HepG2 (cell line): ENCODE measurements around the gene NDUFB8. TPM values are rescaled to one million over a fixed set of nuclear protein-coding genes. Genes with fewer than 3 reads are reported as not detected.

ENCODE experiments used
- DNMT1 ChIP-seq: sonication (generic); formaldehyde crosslinking; IDR thresholded peaks from 2 replicates; pipeline ENCODE4 v1.5.1; 2020; ENCODE audit warnings: mild to moderate bottlenecking, missing genetic modification reagents
- GPBP1L1 ChIP-seq: sonication (generic); formaldehyde crosslinking; IDR thresholded peaks from 2 replicates; pipeline ENCODE4 v1.5.0; 2020; ENCODE audit warnings: mild to moderate bottlenecking, missing genetic modification reagents
- JUND ChIP-seq: sonication (generic); formaldehyde crosslinking; IDR thresholded peaks from 2 replicates; pipeline ENCODE4 v1.8.0; 2022; ENCODE audit warnings: mild to moderate bottlenecking, missing genetic modification reagents
- NFKB2 ChIP-seq: sonication (generic); formaldehyde crosslinking; IDR thresholded peaks from 2 replicates; pipeline ENCODE4 v1.4.0; 2020; ENCODE audit warnings: missing genetic modification reagents, borderline replicate concordance
- PCBP2 ChIP-seq: fragments of 200-400 bp; formaldehyde crosslinking; optimal IDR thresholded peaks from 2 replicates; pipeline ENCODE3; 2018; ENCODE audit warnings: low read length, low read depth; ENCODE audit not compliant: poor library complexity, severe bottlenecking
- POLR2AphosphoS5 ChIP-seq: IDR thresholded peaks from 2 replicates; pipeline ENCODE4 v1.6.1; 2012; ENCODE audit warnings: low read depth, low read length
- SMAD3 ChIP-seq: sonication (generic); formaldehyde crosslinking; IDR thresholded peaks from 2 replicates; pipeline ENCODE4 v1.4.0; 2020; ENCODE audit warnings: missing genetic modification reagents
- SPEN ChIP-seq: sonication (generic); formaldehyde crosslinking; IDR thresholded peaks from 2 replicates; pipeline ENCODE4 v1.5.1; 2020; ENCODE audit warnings: low read depth, mild to moderate bottlenecking, missing genetic modification reagents
- TBX3 ChIP-seq: fragments of 450-650 bp; IDR thresholded peaks from 2 replicates; pipeline ENCODE4 v1.6.1; 2017; ENCODE audit warnings: antibody characterized with exemption, mild to moderate bottlenecking, inconsistent platforms, borderline replicate concordance
- TEAD3 ChIP-seq: optimal IDR thresholded peaks from 2 replicates; pipeline ENCODE3; 2016; ENCODE audit warnings: borderline replicate concordance
- ZFP36L1 ChIP-seq: sonication (generic); formaldehyde crosslinking; IDR thresholded peaks from 2 replicates; pipeline ENCODE4 v1.8.0; 2022; ENCODE audit warnings: mild to moderate bottlenecking, missing genetic modification reagents, moderate library complexity
- ZFX ChIP-seq: sonication (generic); formaldehyde crosslinking; IDR thresholded peaks from 2 replicates; pipeline ENCODE4 v1.4.0; 2020; ENCODE audit warnings: mild to moderate bottlenecking, low read depth, missing genetic modification reagents, moderate library complexity
- ZNF431 ChIP-seq: sonication (generic); formaldehyde crosslinking; IDR thresholded peaks from 2 replicates; pipeline ENCODE4 v1.9.0; 2022; ENCODE audit warnings: missing genetic modification reagents, low read depth, mild to moderate bottlenecking, borderline replicate concordance
- ZNF574 ChIP-seq: sonication (generic); formaldehyde crosslinking; IDR thresholded peaks from 2 replicates; pipeline ENCODE4 v1.4.0; 2020; ENCODE audit warnings: missing genetic modification reagents
- ZSCAN22 ChIP-seq: sonication (generic); formaldehyde crosslinking; IDR thresholded peaks from 2 replicates; pipeline ENCODE4 v1.4.0; 2020; ENCODE audit warnings: mild to moderate bottlenecking, missing genetic modification reagents
- polyA plus RNA-seq, 8 experiments: library from polyadenylated mRNA; depleted of rRNA in 3 of 8; stranded (reverse) in 7 of 8; unstranded in 1 of 8; fragments of >200 nt; fragmentation: Illumina TruSeq in 4 of 8; extraction: Trizol in 4 of 8; gene quantifications; 2 replicates each; pipeline versions ENCODE4 v1.2.1 to v1.2.3, GENCODE V29; 2011 to 2016; ENCODE audit warnings: low read depth in 4 of 8, missing spikeins in 1 of 8, mixed read lengths in 1 of 8; ENCODE audit not compliant: insufficient read depth in 1 of 8
- total RNA-seq, 5 experiments: library from RNA; depleted of rRNA; stranded (reverse); fragments of >200 nt; fragmentation: Illumina TruSeq; extraction: Trizol; gene quantifications; 2 replicates each; pipeline ENCODE4 v1.2.3, GENCODE V29; 2016; ENCODE audit warnings: low read depth in 1 of 5
- TF ChIP-seq, protein P1 (sequence below): sonication (generic); formaldehyde crosslinking; IDR thresholded peaks from 2 replicates; pipeline ENCODE4 v1.9.0; 2022; ENCODE audit warnings: missing genetic modification reagents, mild to moderate bottlenecking, borderline replicate concordance
- TF ChIP-seq, protein P2 (sequence below): sonication (generic); formaldehyde crosslinking; IDR thresholded peaks from 2 replicates; pipeline ENCODE4 v1.4.0; 2020; ENCODE audit warnings: missing genetic modification reagents

NDUFB8 gene
- total and polyA plus RNA-seq, 2 of the 13 experiments (the other 11 are each of a cell fraction or from before 2014, with no cell fraction given): 210 to 216 TPM

- peak; percentile 33 for TF ChIP-seq TEAD3 (CRISPR knock-in tag)
- TF ChIP-seq TBX3: no peak
- no peak for TF ChIP-seq PCBP2
- peak; percentile 91 for TF ChIP-seq DNMT1
- TF ChIP-seq SMAD3 (CRISPR knock-in tag): no peak; the same call in 1 of the 2 replicates
- no peak for TF ChIP-seq POLR2AphosphoS5
- peak; percentile 87 for TF ChIP-seq ZFX
- TF ChIP-seq JUND (CRISPR knock-in tag): no peak
- TF ChIP-seq ZFP36L1 (CRISPR knock-in tag): no peak
- TF ChIP-seq ZNF431 (CRISPR knock-in tag): 0 out of 2 replicates have a peak, but pooled peaks have one; percentile 34
- TF ChIP-seq NFKB2: peak; percentile 35; the same call in 1 of the 2 replicates
- peak; percentile 75 for TF ChIP-seq ZNF574 (CRISPR knock-in tag)
- TF ChIP-seq, protein P1, sequence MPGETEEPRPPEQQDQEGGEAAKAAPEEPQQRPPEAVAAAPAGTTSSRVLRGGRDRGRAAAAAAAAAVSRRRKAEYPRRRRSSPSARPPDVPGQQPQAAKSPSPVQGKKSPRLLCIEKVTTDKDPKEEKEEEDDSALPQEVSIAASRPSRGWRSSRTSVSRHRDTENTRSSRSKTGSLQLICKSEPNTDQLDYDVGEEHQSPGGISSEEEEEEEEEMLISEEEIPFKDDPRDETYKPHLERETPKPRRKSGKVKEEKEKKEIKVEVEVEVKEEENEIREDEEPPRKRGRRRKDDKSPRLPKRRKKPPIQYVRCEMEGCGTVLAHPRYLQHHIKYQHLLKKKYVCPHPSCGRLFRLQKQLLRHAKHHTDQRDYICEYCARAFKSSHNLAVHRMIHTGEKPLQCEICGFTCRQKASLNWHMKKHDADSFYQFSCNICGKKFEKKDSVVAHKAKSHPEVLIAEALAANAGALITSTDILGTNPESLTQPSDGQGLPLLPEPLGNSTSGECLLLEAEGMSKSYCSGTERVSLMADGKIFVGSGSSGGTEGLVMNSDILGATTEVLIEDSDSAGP (CRISPR knock-in tag): peak; percentile 84
- no peak for TF ChIP-seq GPBP1L1
- TF ChIP-seq ZSCAN22 (CRISPR knock-in tag): no peak
- TF ChIP-seq SPEN (CRISPR knock-in tag): peak; percentile 41; the same call in 1 of the 2 replicates
- TF ChIP-seq, protein P2, sequence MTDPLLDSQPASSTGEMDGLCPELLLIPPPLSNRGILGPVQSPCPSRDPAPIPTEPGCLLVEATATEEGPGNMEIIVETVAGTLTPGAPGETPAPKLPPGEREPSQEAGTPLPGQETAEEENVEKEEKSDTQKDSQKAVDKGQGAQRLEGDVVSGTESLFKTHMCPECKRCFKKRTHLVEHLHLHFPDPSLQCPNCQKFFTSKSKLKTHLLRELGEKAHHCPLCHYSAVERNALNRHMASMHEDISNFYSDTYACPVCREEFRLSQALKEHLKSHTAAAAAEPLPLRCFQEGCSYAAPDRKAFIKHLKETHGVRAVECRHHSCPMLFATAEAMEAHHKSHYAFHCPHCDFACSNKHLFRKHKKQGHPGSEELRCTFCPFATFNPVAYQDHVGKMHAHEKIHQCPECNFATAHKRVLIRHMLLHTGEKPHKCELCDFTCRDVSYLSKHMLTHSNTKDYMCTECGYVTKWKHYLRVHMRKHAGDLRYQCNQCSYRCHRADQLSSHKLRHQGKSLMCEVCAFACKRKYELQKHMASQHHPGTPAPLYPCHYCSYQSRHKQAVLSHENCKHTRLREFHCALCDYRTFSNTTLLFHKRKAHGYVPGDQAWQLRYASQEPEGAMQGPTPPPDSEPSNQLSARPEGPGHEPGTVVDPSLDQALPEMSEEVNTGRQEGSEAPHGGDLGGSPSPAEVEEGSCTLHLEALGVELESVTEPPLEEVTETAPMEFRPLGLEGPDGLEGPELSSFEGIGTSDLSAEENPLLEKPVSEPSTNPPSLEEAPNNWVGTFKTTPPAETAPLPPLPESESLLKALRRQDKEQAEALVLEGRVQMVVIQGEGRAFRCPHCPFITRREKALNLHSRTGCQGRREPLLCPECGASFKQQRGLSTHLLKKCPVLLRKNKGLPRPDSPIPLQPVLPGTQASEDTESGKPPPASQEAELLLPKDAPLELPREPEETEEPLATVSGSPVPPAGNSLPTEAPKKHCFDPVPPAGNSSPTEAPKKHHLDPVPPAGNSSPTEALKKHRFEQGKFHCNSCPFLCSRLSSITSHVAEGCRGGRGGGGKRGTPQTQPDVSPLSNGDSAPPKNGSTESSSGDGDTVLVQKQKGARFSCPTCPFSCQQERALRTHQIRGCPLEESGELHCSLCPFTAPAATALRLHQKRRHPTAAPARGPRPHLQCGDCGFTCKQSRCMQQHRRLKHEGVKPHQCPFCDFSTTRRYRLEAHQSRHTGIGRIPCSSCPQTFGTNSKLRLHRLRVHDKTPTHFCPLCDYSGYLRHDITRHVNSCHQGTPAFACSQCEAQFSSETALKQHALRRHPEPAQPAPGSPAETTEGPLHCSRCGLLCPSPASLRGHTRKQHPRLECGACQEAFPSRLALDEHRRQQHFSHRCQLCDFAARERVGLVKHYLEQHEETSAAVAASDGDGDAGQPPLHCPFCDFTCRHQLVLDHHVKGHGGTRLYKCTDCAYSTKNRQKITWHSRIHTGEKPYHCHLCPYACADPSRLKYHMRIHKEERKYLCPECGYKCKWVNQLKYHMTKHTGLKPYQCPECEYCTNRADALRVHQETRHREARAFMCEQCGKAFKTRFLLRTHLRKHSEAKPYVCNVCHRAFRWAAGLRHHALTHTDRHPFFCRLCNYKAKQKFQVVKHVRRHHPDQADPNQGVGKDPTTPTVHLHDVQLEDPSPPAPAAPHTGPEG (CRISPR knock-in tag): 0 out of 2 replicates have a peak, but pooled peaks have one; percentile 37
These were observed 10.2 kb downstream of the NDUFB8 start, which contains the start of gene SEC31B (continued) for GRCh38 chr10:100519311-100520051.
